ENCODE measurements around the gene PIP5K1A.

Gene PIP5K1A

DNA sequence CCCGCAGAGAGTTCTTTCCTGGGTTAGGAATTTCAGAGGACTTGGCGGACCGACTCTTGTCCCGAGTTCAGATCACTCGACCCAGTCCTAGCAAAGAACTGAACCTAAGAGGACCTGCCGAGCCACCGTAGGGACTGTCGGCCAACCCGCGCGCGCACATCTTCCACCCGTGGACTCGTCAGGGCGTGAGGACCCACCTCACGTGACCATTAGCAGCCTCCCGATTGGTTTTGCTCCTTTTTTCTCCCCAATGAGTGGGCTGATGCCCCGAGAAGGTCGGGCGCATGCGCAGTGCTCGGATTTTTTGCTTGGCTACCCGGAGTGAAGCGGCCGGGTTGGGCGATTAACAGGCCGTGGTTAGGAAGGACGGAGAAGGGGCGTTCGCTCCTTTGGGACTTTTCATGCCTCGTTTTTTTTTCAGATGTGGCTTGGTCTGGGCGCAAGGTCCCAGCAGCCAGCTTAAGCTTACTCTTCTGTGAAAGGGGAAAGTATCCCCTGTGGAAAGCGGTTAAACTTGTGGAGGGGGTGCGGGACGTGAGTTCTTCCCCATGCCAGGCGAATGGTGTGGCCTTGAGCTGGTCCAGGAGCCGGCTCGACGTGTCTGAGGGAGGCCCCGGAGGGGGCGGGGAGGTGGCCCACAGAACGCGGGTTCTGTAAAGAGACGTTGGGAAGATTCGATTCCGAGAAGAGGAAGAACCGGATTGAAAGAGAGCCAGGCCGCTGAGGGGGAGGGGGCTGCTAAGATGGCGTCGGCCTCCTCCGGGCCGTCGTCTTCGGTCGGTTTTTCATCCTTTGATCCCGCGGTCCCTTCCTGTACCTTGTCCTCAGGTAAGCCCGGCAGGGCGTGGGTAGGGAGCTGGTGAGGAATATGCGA lies at the start of gene PIP5K1A (continued):
- TF ChIP-seq, protein P1, sequence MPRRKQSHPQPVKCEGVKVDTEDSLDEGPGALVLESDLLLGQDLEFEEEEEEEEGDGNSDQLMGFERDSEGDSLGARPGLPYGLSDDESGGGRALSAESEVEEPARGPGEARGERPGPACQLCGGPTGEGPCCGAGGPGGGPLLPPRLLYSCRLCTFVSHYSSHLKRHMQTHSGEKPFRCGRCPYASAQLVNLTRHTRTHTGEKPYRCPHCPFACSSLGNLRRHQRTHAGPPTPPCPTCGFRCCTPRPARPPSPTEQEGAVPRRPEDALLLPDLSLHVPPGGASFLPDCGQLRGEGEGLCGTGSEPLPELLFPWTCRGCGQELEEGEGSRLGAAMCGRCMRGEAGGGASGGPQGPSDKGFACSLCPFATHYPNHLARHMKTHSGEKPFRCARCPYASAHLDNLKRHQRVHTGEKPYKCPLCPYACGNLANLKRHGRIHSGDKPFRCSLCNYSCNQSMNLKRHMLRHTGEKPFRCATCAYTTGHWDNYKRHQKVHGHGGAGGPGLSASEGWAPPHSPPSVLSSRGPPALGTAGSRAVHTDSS (tag by site-specific recombination; IDR thresholded peaks at IDR 0.05): peak; percentile 29; the same call in 1 of the 2 replicates
- no peak; the same call in 1 of the 2 replicates for TF ChIP-seq GLIS2 (tag by site-specific recombination; IDR thresholded peaks at IDR 0.05)
- no peak for TF ChIP-seq ZNF529 (tag by site-specific recombination; IDR thresholded peaks at IDR 0.05; ENCODE audit: insufficient replicate concordance)
- no peak for TF ChIP-seq ZSCAN23 (tag by site-specific recombination; IDR thresholded peaks at IDR 0.05)
- TF ChIP-seq ZNF670 (tag by site-specific recombination; IDR thresholded peaks at IDR 0.05; ENCODE audit: low read depth): no peak
- TF ChIP-seq ZNF146 (tag by site-specific recombination; IDR thresholded peaks at IDR 0.05): no peak
- TF ChIP-seq ZNF785 (tag by site-specific recombination; IDR thresholded peaks at IDR 0.05): peak; percentile 82; the same call in 1 of the 2 replicates
- no peak for TF ChIP-seq ZNF626 (tag by site-specific recombination; IDR thresholded peaks at IDR 0.05)
- TF ChIP-seq PRDM1 (tag by site-specific recombination; IDR thresholded peaks at IDR 0.05): no peak
- TF ChIP-seq SP2 (tag by site-specific recombination; IDR thresholded peaks at IDR 0.05): peak; percentile 84
- TF ChIP-seq, protein P2, sequence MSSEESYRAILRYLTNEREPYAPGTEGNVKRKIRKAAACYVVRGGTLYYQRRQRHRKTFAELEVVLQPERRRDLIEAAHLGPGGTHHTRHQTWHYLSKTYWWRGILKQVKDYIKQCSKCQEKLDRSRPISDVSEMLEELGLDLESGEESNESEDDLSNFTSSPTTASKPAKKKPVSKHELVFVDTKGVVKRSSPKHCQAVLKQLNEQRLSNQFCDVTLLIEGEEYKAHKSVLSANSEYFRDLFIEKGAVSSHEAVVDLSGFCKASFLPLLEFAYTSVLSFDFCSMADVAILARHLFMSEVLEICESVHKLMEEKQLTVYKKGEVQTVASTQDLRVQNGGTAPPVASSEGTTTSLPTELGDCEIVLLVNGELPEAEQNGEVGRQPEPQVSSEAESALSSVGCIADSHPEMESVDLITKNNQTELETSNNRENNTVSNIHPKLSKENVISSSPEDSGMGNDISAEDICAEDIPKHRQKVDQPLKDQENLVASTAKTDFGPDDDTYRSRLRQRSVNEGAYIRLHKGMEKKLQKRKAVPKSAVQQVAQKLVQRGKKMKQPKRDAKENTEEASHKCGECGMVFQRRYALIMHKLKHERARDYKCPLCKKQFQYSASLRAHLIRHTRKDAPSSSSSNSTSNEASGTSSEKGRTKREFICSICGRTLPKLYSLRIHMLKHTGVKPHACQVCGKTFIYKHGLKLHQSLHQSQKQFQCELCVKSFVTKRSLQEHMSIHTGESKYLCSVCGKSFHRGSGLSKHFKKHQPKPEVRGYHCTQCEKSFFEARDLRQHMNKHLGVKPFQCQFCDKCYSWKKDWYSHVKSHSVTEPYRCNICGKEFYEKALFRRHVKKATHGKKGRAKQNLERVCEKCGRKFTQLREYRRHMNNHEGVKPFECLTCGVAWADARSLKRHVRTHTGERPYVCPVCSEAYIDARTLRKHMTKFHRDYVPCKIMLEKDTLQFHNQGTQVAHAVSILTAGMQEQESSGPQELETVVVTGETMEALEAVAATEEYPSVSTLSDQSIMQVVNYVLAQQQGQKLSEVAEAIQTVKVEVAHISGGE (tag by site-specific recombination; conservative IDR thresholded peaks at IDR 0.05; ENCODE audit: low read depth): 0 out of 2 replicates have a peak, but pooled peaks have one; percentile 12
- TF ChIP-seq, protein P3, sequence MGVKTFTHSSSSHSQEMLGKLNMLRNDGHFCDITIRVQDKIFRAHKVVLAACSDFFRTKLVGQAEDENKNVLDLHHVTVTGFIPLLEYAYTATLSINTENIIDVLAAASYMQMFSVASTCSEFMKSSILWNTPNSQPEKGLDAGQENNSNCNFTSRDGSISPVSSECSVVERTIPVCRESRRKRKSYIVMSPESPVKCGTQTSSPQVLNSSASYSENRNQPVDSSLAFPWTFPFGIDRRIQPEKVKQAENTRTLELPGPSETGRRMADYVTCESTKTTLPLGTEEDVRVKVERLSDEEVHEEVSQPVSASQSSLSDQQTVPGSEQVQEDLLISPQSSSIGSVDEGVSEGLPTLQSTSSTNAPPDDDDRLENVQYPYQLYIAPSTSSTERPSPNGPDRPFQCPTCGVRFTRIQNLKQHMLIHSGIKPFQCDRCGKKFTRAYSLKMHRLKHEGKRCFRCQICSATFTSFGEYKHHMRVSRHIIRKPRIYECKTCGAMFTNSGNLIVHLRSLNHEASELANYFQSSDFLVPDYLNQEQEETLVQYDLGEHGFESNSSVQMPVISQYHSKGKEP (tag by site-specific recombination; IDR thresholded peaks at IDR 0.05): no peak
- peak; percentile 83 for TF ChIP-seq ZBTB48 (tag by site-specific recombination; IDR thresholded peaks at IDR 0.05)
- TF ChIP-seq SP3 (tag by site-specific recombination; IDR thresholded peaks at IDR 0.05): no peak; the same call in 1 of the 2 replicates
- TF ChIP-seq ZNF549 (tag by site-specific recombination; IDR thresholded peaks at IDR 0.05): no peak
- no peak for TF ChIP-seq SCRT2 (tag by site-specific recombination; IDR thresholded peaks at IDR 0.05)
- no peak for TF ChIP-seq ZNF701 (tag by site-specific recombination; IDR thresholded peaks at IDR 0.05)
- TF ChIP-seq ZNF776 (tag by site-specific recombination; IDR thresholded peaks at IDR 0.05; ENCODE audit: borderline replicate concordance): no peak
- no peak for TF ChIP-seq OSR2 (tag by site-specific recombination; IDR thresholded peaks at IDR 0.05)
- no peak for TF ChIP-seq GFI1B (tag by site-specific recombination; IDR thresholded peaks at IDR 0.05)
- TF ChIP-seq, protein P4, sequence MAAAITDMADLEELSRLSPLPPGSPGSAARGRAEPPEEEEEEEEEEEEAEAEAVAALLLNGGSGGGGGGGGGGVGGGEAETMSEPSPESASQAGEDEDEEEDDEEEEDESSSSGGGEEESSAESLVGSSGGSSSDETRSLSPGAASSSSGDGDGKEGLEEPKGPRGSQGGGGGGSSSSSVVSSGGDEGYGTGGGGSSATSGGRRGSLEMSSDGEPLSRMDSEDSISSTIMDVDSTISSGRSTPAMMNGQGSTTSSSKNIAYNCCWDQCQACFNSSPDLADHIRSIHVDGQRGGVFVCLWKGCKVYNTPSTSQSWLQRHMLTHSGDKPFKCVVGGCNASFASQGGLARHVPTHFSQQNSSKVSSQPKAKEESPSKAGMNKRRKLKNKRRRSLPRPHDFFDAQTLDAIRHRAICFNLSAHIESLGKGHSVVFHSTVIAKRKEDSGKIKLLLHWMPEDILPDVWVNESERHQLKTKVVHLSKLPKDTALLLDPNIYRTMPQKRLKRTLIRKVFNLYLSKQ (tag by site-specific recombination; IDR thresholded peaks at IDR 0.05; ENCODE audit: borderline replicate concordance): no peak
- no peak for TF ChIP-seq ZNF138 (tag by site-specific recombination; IDR thresholded peaks at IDR 0.05; ENCODE audit: borderline replicate concordance)
- TF ChIP-seq, protein P5, sequence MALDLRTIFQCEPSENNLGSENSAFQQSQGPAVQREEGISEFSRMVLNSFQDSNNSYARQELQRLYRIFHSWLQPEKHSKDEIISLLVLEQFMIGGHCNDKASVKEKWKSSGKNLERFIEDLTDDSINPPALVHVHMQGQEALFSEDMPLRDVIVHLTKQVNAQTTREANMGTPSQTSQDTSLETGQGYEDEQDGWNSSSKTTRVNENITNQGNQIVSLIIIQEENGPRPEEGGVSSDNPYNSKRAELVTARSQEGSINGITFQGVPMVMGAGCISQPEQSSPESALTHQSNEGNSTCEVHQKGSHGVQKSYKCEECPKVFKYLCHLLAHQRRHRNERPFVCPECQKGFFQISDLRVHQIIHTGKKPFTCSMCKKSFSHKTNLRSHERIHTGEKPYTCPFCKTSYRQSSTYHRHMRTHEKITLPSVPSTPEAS (tag by site-specific recombination; IDR thresholded peaks at IDR 0.05): no peak; the same call in 1 of the 2 replicates
- no peak for TF ChIP-seq ZNF248 (tag by site-specific recombination; IDR thresholded peaks at IDR 0.05)
- TF ChIP-seq, protein P6, sequence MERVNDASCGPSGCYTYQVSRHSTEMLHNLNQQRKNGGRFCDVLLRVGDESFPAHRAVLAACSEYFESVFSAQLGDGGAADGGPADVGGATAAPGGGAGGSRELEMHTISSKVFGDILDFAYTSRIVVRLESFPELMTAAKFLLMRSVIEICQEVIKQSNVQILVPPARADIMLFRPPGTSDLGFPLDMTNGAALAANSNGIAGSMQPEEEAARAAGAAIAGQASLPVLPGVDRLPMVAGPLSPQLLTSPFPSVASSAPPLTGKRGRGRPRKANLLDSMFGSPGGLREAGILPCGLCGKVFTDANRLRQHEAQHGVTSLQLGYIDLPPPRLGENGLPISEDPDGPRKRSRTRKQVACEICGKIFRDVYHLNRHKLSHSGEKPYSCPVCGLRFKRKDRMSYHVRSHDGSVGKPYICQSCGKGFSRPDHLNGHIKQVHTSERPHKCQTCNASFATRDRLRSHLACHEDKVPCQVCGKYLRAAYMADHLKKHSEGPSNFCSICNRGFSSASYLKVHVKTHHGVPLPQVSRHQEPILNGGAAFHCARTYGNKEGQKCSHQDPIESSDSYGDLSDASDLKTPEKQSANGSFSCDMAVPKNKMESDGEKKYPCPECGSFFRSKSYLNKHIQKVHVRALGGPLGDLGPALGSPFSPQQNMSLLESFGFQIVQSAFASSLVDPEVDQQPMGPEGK (tag by site-specific recombination; IDR thresholded peaks at IDR 0.05): peak; percentile 49; the same call in 1 of the 2 replicates
- no peak for TF ChIP-seq GLI2 (tag by site-specific recombination; IDR thresholded peaks at IDR 0.05; ENCODE audit: borderline replicate concordance, low read depth)
- no peak for TF ChIP-seq ZNF623 (tag by site-specific recombination; IDR thresholded peaks at IDR 0.05)
- peak; percentile 21; the same call in 1 of the 2 replicates for TF ChIP-seq ZNF394 (tag by site-specific recombination; IDR thresholded peaks at IDR 0.05; ENCODE audit: borderline replicate concordance)
